Left lung (tissue), 10 donors: ENCODE results near the gene RIPOR3. TPM values are rescaled to one million over a fixed set of nuclear protein-coding genes. Genes with fewer than 3 reads are reported as not detected.

Experiments used
- ATAC-seq: fragments of 200-7000 bp; cut with Tn5 transposase; one replicate; pipeline ENCODE4 v1.9.1; 2020; ENCODE audit warnings: moderate library complexity
- DNase-seq, 4 donors: peaks; one replicate each; pipeline ENCODE4 v3.0.0-alpha.2; 2013 to 2020
- H3K27ac ChIP-seq, 2 donors: fragments of 200-600 bp; sonication (generic) in 1 of 2; one replicate each; pipeline versions ENCODE4 v1.5.0 to v1.8.0; 2020 to 2021
- H3K27me3 ChIP-seq, 2 donors: fragments of 200-600 bp; sonication (generic) in 1 of 2; one replicate each; pipeline versions ENCODE4 v1.5.0 to v1.8.0; 2020 to 2021
- H3K36me3 ChIP-seq, 2 donors: fragments of 200-600 bp; sonication (generic) in 1 of 2; one replicate each; pipeline versions ENCODE4 v1.5.0 to v1.8.0; 2020 to 2021
- H3K4me1 ChIP-seq, 2 donors: fragments of 200-600 bp; one replicate each; pipeline ENCODE4 v1.8.0; 2021
- H3K4me3 ChIP-seq, 2 donors: fragments of 200-600 bp; sonication (generic) in 1 of 2; one replicate each; pipeline versions ENCODE4 v1.5.0 to v1.8.0; 2020 to 2021; ENCODE audit warnings: mild to moderate bottlenecking in 1 of 2
- H3K9me3 ChIP-seq, 2 donors: fragments of 200-600 bp; sonication (generic) in 1 of 2; one replicate each; pipeline versions ENCODE4 v1.5.0 to v1.8.0; 2020 to 2021
- intact Hi-C, 2 donors: fragments of 100-400 bp; cut with DNase I; formaldehyde crosslinking; loops; one replicate each; pipeline versions ENCODE4 v1.11.2 to v1.14.2; 2022
- polyA plus RNA-seq, 6 donors: library from polyadenylated mRNA; unstranded; fragments of 120-200 nt; gene quantifications; one replicate each; pipeline ENCODE4 v1.2.1, GENCODE V29; 2013; ENCODE audit not compliant: insufficient read length in 6 of 6
- total RNA-seq, 2 donors: library from RNA; stranded (reverse); fragmentation: NEBNext Ultra II Directional; extraction: Animal tissue kit (Norgen Biotek cat#: 25700); gene quantifications; one replicate each; pipeline ENCODE4 v1.2.1, GENCODE V29; 2021
- TF ChIP-seq, protein P1 (sequence below), 2 donors: fragments of 200-600 bp; sonication (generic) in 1 of 2; IDR thresholded peaks; one replicate each; pipeline versions ENCODE4 v1.5.0 to v1.8.0; 2021; ENCODE audit warnings: antibody characterized with exemption in 2 of 2
- donor health status: DM: no; HTN: yes; CAD: no.
- donor health status: DM: no; HTN: no; CAD: no.

RIPOR3 gene
- total and polyA plus RNA-seq, 8 donors = 2.0 to 7.0 (median 2.8) TPM

DNA sequence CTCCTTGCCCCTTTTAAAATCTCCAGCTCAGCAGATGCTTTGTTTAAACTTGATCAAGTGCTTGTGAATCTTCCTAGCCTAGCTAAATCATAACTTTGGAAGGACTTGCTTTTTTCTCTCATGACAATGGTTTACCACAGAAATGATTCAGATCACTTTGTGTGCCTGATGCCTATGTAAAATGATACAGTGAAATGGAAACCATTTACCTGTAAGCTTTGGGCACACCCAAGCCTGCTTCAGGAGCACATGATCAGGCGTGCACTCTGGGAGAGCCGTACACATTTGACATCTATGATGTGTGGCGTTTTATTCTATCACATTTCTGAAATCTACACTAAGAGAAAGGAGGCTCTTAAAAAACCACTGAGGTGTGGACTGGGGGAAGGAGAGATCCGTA, 140.1 kb downstream of the RIPOR3 start:
- DNase-seq (no peak), ATAC-seq (peak; percentile 12)
- no peaks in the 10 kb centered on the region for H3K9me3 ChIP-seq
- H3K4me1 ChIP-seq = peaks cover 14 to 70% of the 10 kb centered on the region in 2 donors
- intact Hi-C loops = no loop called here
- H3K27me3 ChIP-seq = no peaks in the 10 kb centered on the region
- peaks cover 0 to 11% of the 10 kb centered on the region in 2 donors for H3K36me3 ChIP-seq
- peak overlapping the region in 1 of 2 donors; percentile 53 for H3K27ac ChIP-seq
- no peak overlapping the region for H3K4me3 ChIP-seq
- TF ChIP-seq, protein P1, sequence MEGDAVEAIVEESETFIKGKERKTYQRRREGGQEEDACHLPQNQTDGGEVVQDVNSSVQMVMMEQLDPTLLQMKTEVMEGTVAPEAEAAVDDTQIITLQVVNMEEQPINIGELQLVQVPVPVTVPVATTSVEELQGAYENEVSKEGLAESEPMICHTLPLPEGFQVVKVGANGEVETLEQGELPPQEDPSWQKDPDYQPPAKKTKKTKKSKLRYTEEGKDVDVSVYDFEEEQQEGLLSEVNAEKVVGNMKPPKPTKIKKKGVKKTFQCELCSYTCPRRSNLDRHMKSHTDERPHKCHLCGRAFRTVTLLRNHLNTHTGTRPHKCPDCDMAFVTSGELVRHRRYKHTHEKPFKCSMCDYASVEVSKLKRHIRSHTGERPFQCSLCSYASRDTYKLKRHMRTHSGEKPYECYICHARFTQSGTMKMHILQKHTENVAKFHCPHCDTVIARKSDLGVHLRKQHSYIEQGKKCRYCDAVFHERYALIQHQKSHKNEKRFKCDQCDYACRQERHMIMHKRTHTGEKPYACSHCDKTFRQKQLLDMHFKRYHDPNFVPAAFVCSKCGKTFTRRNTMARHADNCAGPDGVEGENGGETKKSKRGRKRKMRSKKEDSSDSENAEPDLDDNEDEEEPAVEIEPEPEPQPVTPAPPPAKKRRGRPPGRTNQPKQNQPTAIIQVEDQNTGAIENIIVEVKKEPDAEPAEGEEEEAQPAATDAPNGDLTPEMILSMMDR (IDR thresholded peaks at IDR 0.05) = no peak

DNA sequence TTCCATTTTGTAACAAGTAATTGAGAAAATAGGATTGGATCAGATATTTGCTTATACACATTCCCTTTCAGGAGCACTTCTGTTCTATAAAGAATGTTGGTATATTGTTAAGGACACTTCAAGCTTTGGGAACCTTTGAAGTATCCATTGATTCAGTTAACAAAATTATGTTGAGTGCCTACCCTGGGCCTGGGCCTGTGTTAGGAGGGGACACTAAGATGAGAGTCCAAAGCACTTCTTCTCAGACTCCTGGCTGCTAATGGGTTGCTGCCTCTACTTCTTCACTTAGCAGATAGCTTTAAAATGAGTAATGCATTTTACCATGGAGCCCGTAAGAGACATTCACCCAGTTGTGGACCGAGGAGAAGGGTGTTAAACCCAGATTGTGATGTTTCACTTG, 140.8 kb downstream of the RIPOR3 start:
- no peak for DNase-seq
- peaks cover 14 to 70% of the 10 kb centered on the region in 2 donors for H3K4me1 ChIP-seq

DNA sequence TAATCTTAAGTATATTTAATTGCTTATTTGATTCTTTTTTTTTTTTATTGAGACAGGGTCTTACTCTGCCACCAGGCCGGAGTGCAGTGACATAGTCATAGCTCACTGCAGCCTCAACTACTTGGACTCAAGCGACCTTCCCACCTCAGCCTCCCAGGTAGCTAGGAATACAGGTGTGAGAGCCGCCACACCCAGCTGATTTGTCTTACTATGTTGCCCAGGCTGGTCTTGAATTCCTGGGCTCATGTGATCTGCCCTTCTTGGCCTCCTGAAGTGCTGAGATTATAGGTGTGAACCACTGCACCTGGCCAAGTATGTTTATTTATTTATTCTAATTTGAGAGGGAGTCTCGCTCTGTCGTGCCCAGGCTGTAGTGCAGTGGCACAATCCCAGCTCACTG, 142.9 kb downstream of the RIPOR3 start:
- no peaks in the 10 kb centered on the region for H3K9me3 ChIP-seq
- intact Hi-C loops = no loop called here
- peaks cover 0 to 11% of the 10 kb centered on the region in 2 donors for H3K36me3 ChIP-seq
- H3K27ac ChIP-seq = peak overlapping the region; percentile 20 to 48
- DNase-seq (no peak), ATAC-seq (peak; percentile 58)
- H3K4me1 ChIP-seq = peaks cover 18 to 80% of the 10 kb centered on the region in 2 donors
- no peaks in the 10 kb centered on the region for H3K27me3 ChIP-seq
- TF ChIP-seq, protein P1 (IDR thresholded peaks at IDR 0.05) = no peak
- H3K4me3 ChIP-seq = no peak overlapping the region

More for the DNA sequence above, 140.8 kb downstream of the RIPOR3 start:
- Histone ChIP-seq H3K36me3 (peaks cover 0 to 11% of the 10 kb centered on the region in 2 donors), H3K4me3 (no peak overlapping the region), H3K9me3 (no peaks in the 10 kb centered on the region), H3K27ac (peak overlapping the region in 1 of 2 donors; percentile 53), H3K27me3 (no peaks in the 10 kb centered on the region)
- peak; percentile 71 for ATAC-seq
- TF ChIP-seq, protein P1 (IDR thresholded peaks at IDR 0.05) = no peak
- intact Hi-C loops = no loop called here

DNA sequence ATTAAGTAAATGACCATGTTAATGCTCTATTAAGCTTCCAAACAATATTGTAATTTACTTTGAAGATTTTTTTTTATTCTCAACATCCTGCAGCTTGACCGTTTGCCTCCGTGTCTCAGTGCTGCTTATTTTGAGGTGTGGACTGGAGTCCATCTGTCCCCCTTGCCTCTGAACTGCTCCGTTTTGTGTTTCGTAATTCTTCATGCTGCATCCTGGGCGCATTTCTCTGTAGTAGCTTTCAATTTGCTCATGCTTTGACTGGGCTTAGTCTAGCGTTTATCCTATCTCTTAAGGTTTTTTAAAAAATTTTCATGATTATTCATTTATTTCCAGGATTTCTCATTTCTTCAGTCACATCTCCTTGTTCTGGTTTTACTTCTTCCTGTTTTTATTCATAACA, 143.4 kb downstream of the RIPOR3 start:
- intact Hi-C loops = no loop called here
- Histone ChIP-seq H3K4me3 (no peak overlapping the region), H3K36me3 (peaks cover 0 to 11% of the 10 kb centered on the region in 2 donors), H3K4me1 (peaks cover 22 to 84% of the 10 kb centered on the region in 2 donors), H3K27me3 (no peaks in the 10 kb centered on the region), H3K27ac (peak overlapping the region in 1 of 2 donors; percentile 48), H3K9me3 (no peaks in the 10 kb centered on the region)
- DNase-seq (no peak), ATAC-seq (no peak)
- TF ChIP-seq, protein P1 (IDR thresholded peaks at IDR 0.05) = no peak

DNA sequence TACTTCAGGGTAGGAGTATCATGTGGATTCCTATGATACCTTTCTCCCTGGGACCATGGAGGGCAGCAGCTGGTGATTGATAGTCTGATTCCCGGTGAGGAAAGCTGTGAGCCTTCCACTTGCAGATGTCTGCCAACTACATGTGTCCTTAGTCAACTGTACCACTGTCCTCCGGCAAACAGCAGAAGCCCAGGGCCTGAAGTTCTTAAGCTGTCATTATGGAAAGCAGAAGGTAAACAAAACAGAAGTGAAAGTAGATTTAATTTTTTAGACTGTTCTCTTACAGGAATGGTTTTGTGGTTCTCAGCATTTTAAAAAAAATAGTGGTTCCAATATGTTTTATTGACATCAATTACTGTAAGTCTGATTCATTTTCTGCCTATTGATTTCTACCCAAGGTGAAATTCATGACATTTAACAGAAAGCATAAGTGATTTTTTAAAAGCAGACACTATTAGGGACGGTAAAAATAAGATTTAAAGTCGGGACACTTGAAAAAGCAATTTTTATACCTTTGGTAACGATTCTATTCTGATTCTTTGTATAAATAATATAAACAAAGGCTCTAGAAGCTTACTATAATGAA, 144.5 kb downstream of the RIPOR3 start:
- ATAC-seq = peak; percentile 30
- TF ChIP-seq, protein P1 (IDR thresholded peaks at IDR 0.05) = no peak
- H3K27me3 ChIP-seq = no peaks in the 10 kb centered on the region
- H3K4me3 ChIP-seq = no peak overlapping the region
- H3K4me1 ChIP-seq = peaks cover 32 to 87% of the 10 kb centered on the region in 2 donors
- no peaks in the 10 kb centered on the region for H3K9me3 ChIP-seq
- H3K36me3 ChIP-seq = peaks cover 0 to 11% of the 10 kb centered on the region in 2 donors
- intact Hi-C loops = no loop called here
- DNase-seq = no peak
- H3K27ac ChIP-seq = peak overlapping the region; percentile 29 to 55
